H1 (cell line): ENCODE measurements around the gene AGRN. TPM values are rescaled to one million over a fixed set of nuclear protein-coding genes. Genes with fewer than 3 reads are reported as not detected.

Experiments used
- CTCF ChIA-PET: fragments of 300-600 bp; sonication (Branson Sonifier 250); formaldehyde crosslinking; loops from one replicate; lab custom pipeline; 2021; ENCODE audit not compliant: partially characterized antibody; lab: Charles Lee
- POLR2A ChIA-PET: fragments of 300-600 bp; sonication (Branson Sonifier 250); formaldehyde crosslinking; loops from one replicate; lab custom pipeline; 2021; ENCODE audit warnings: inconsistent platforms; ENCODE audit not compliant: partially characterized antibody; lab: Charles Lee
- DNase-seq, 2 experiments: peaks; one replicate each; pipeline versions ENCODE4 v3.0.0 to v3.0.0-alpha.2; 2010 to 2022; ENCODE audit warnings: low spot score in 2 of 2, low read depth in 1 of 2, mixed read lengths in 1 of 2
- FAIRE-seq: peaks from 2 replicates; lab custom pipeline; 2011; peaks lifted over from hg19 to GRCh38; lab: Jason Lieb, UNC
- H2AFZ ChIP-seq: 2 replicates; pipeline ENCODE4 v1.8.1; 2012; ENCODE audit warnings: low read length, inconsistent platforms
- H2AK5ac ChIP-seq: 2 replicates; pipeline ENCODE4 v1.6.1; 2013; ENCODE audit warnings: low read depth, low read length
- H2BK120ac ChIP-seq: replicated peaks from 2 replicates; pipeline ENCODE3; 2013; ENCODE audit warnings: low read depth, low read length, inconsistent platforms
- H2BK12ac ChIP-seq: 2 replicates; pipeline ENCODE4 v1.6.1; 2013; ENCODE audit warnings: low read depth, low read length
- H2BK15ac ChIP-seq: 2 replicates; pipeline ENCODE4 v1.6.1; 2013; ENCODE audit warnings: low read length
- H2BK20ac ChIP-seq: 2 replicates; pipeline ENCODE4 v1.6.1; 2013; ENCODE audit warnings: low read length
- H2BK5ac ChIP-seq: 2 replicates; pipeline ENCODE4 v1.6.1; 2013; ENCODE audit warnings: low read depth, low read length
- H3K14ac ChIP-seq: 2 replicates; pipeline ENCODE4 v1.6.1; 2013; ENCODE audit warnings: inconsistent platforms; ENCODE audit not compliant: insufficient read length
- H3K18ac ChIP-seq: 2 replicates; pipeline ENCODE4 v1.6.1; 2013; ENCODE audit warnings: low read length; ENCODE audit errors: extremely low read depth
- H3K23ac ChIP-seq: 2 replicates; pipeline ENCODE4 v1.6.1; 2013; ENCODE audit warnings: inconsistent platforms; ENCODE audit not compliant: insufficient read length
- H3K23me2 ChIP-seq: 2 replicates; pipeline ENCODE4 v1.6.1; 2013; ENCODE audit warnings: low read depth, low read length
- H3K27ac ChIP-seq: 2 replicates; pipeline ENCODE4 v1.6.1; 2011; ENCODE audit warnings: low read depth, low read length, inconsistent platforms
- H3K27me3 ChIP-seq, 4 experiments: replicated peaks in 1 of 4; 1 replicate in 1 of 4; 2 replicates in 3 of 4; pipeline versions ENCODE4 v1.6.1 to v1.8.1; 2011 to 2013; ENCODE audit warnings: low read length in 3 of 4, mild to moderate bottlenecking in 3 of 4, inconsistent platforms in 2 of 4, mixed read lengths in 2 of 4, moderate library complexity in 1 of 4; ENCODE audit not compliant: control insufficient read depth in 3 of 4, insufficient read depth in 3 of 4; ENCODE audit errors: extremely low read depth in 1 of 4
- H3K36me3 ChIP-seq, 4 experiments: 2 replicates each; pipeline versions ENCODE4 v1.6.1 to v1.8.1; 2011 to 2013; ENCODE audit warnings: mild to moderate bottlenecking in 4 of 4, low read length in 3 of 4, moderate library complexity in 2 of 4, control low read depth in 1 of 4, inconsistent platforms in 1 of 4; ENCODE audit not compliant: insufficient read depth in 4 of 4, control insufficient read depth in 2 of 4
- H3K4ac ChIP-seq: replicated peaks from 2 replicates; pipeline ENCODE3; 2013; ENCODE audit warnings: low read length, low read depth, mixed read lengths, inconsistent platforms; ENCODE audit not compliant: insufficient read length
- H3K4me1 ChIP-seq, 4 experiments: replicated peaks in 1 of 4; 1 replicate in 1 of 4; 2 replicates in 3 of 4; pipeline versions ENCODE4 v1.6.1 to v1.8.1; 2011 to 2013; ENCODE audit warnings: low read length in 3 of 4, inconsistent platforms in 2 of 4, mixed read lengths in 1 of 4; ENCODE audit not compliant: insufficient read depth in 4 of 4, control insufficient read depth in 3 of 4
- H3K4me2 ChIP-seq, 2 experiments: 2 replicates each; pipeline versions ENCODE4 v1.6.1 to v1.8.1; 2011 to 2013; ENCODE audit warnings: low read depth in 2 of 2, low read length in 2 of 2, control low read depth in 1 of 2, inconsistent platforms in 1 of 2, mild to moderate bottlenecking in 1 of 2; ENCODE audit not compliant: insufficient read depth in 1 of 2
- H3K4me3 ChIP-seq, 4 experiments: fragments of 200-600, 300-600 bp in 1 of 4; sonication (generic), shearing (Covaris generic), sonication (Bioruptor Twin) in 1 of 4; 2 replicates each; pipeline versions ENCODE4 v1.5.1 to v1.8.1; 2011 to 2016; ENCODE audit warnings: low read length in 4 of 4, low read depth in 3 of 4, control low read depth in 2 of 4, inconsistent platforms in 2 of 4, mild to moderate bottlenecking in 2 of 4, mixed read lengths in 1 of 4, moderate library complexity in 1 of 4; ENCODE audit not compliant: insufficient read depth in 2 of 4; ENCODE audit errors: extremely low read depth in 1 of 4
- H3K56ac ChIP-seq: replicated peaks from 2 replicates; pipeline ENCODE3; 2013; ENCODE audit warnings: low read depth, mild to moderate bottlenecking, mixed read lengths, low read length, inconsistent platforms; ENCODE audit not compliant: insufficient read length
- H3K79me1 ChIP-seq: 2 replicates; pipeline ENCODE4 v1.6.1; 2013; ENCODE audit warnings: low read depth, low read length, control low read depth
- H3K79me2 ChIP-seq, 2 experiments: 2 replicates each; pipeline versions ENCODE4 v1.6.1 to v1.8.1; 2012 to 2013; ENCODE audit warnings: low read length in 2 of 2, mild to moderate bottlenecking in 2 of 2, inconsistent platforms in 1 of 2; ENCODE audit not compliant: insufficient read depth in 2 of 2, control insufficient read depth in 1 of 2
- H3K9ac ChIP-seq, 4 experiments: replicated peaks in 1 of 4; 1 replicate in 1 of 4; 2 replicates in 3 of 4; pipeline versions ENCODE4 v1.6.1 to v1.8.1; 2011 to 2013; ENCODE audit warnings: low read depth in 3 of 4, low read length in 3 of 4, control low read depth in 2 of 4, mild to moderate bottlenecking in 2 of 4, moderate library complexity in 2 of 4, inconsistent platforms in 1 of 4; ENCODE audit errors: extremely low read depth in 1 of 4
- H3K9me3 ChIP-seq, 2 experiments: 2 replicates each; pipeline versions ENCODE4 v1.6.1 to v1.8.1; 2012 to 2013; ENCODE audit warnings: mild to moderate bottlenecking in 2 of 2, moderate library complexity in 2 of 2, control low read depth in 1 of 2, inconsistent platforms in 1 of 2, low read depth in 1 of 2, low read length in 1 of 2, mixed read lengths in 1 of 2; ENCODE audit not compliant: insufficient read depth in 2 of 2
- H4K20me1 ChIP-seq, 2 experiments: replicated peaks in 1 of 2; 2 replicates each; pipeline versions ENCODE3 to v1.8.1; 2011 to 2013; ENCODE audit warnings: inconsistent platforms in 2 of 2, low read length in 2 of 2, mild to moderate bottlenecking in 1 of 2; ENCODE audit not compliant: insufficient read depth in 2 of 2, control insufficient read depth in 1 of 2
- H4K5ac ChIP-seq: 2 replicates; pipeline ENCODE4 v1.6.1; 2013; ENCODE audit warnings: low read length, low read depth, mixed read lengths, inconsistent platforms; ENCODE audit not compliant: insufficient read length
- H4K8ac ChIP-seq: 2 replicates; pipeline ENCODE4 v1.8.0; 2013; ENCODE audit warnings: mild to moderate bottlenecking, moderate library complexity, low read length, inconsistent platforms; ENCODE audit not compliant: insufficient read depth; ENCODE audit errors: extremely low read depth
- H4K91ac ChIP-seq: replicated peaks from 2 replicates; pipeline ENCODE3; 2013; ENCODE audit warnings: low read length, mixed read lengths, inconsistent platforms; ENCODE audit not compliant: insufficient read length
- KDM5A ChIP-seq: fragments of 200-600 bp; IDR thresholded peaks from 2 replicates; pipeline ENCODE4 v1.7.1; 2012; ENCODE audit warnings: mild to moderate bottlenecking, low read length, inconsistent platforms, mixed read lengths
- RXRA ChIP-seq: IDR thresholded peaks from 2 replicates; pipeline ENCODE4 v1.6.1; 2011; ENCODE audit warnings: low read depth, mild to moderate bottlenecking, low read length, moderate library complexity; ENCODE audit not compliant: insufficient read depth
- SIRT6 ChIP-seq: IDR thresholded peaks from one replicate; pipeline ENCODE4 v1.7.1; 2012; ENCODE audit warnings: low read length, inconsistent platforms
- TAF1 ChIP-seq: IDR thresholded peaks from 2 replicates; pipeline ENCODE4 v1.6.1; 2011; ENCODE audit warnings: mild to moderate bottlenecking, low read depth, low read length
- WGBS, 2 experiments: shearing (Covaris generic) in 1 of 2; methylation state at CpG; one replicate each; pipeline versions ENCODE4 v1.1.6 to v1.1.7; 2013 to 2015; ENCODE audit warnings: low lambda C conversion rate in 2 of 2, mixed read lengths in 2 of 2, inconsistent platforms in 1 of 2, low coverage in 1 of 2, missing lambda C conversion rate in 1 of 2; ENCODE audit not compliant: insufficient replicate concordance in 2 of 2, insufficient coverage in 1 of 2, insufficient read length in 1 of 2; ENCODE audit errors: extremely low coverage in 1 of 2, missing lambda C conversion rate in 1 of 2; 5-methylcytosine and 5-hydroxymethylcytosine counted together
- polyA plus RNA-seq, 7 experiments: library from polyadenylated mRNA; depleted of rRNA in 3 of 7; stranded (reverse) in 5 of 7; unstranded in 2 of 7; fragments of >200 nt in 5 of 7; fragments of 200-250 nt in 2 of 7; gene quantifications; 1 replicate in 5 of 7; 2 replicates in 1 of 7; 4 replicates in 1 of 7; pipeline versions ENCODE4 v1.2.1 to v1.2.3, GENCODE V29; 2011 to 2013; ENCODE audit warnings: missing spikeins in 2 of 7, mixed read lengths in 2 of 7
- total RNA-seq: library from RNA; stranded (reverse); fragmentation: NEBNext Ultra II Directional; extraction: Animal tissue kit (Norgen Biotek cat#: 25700); gene quantifications from 2 replicates; pipeline ENCODE4 v1.2.1, GENCODE V29; 2021
- TF ChIP-seq, protein P1 (sequence below): IDR thresholded peaks from 2 replicates; pipeline ENCODE4 v1.6.1; 2012; ENCODE audit warnings: inconsistent platforms
- TF ChIP-seq, protein P2 (sequence below): IDR thresholded peaks from 2 replicates; pipeline ENCODE4 v1.6.1; 2011; ENCODE audit warnings: low read length, improper control_type of control experiment

Gene AGRN
- total and polyA plus RNA-seq, 2 of the 8 experiments (the other 6 are each of a cell fraction or from before 2014, with no cell fraction given) = 52.3 to 155 TPM

DNA sequence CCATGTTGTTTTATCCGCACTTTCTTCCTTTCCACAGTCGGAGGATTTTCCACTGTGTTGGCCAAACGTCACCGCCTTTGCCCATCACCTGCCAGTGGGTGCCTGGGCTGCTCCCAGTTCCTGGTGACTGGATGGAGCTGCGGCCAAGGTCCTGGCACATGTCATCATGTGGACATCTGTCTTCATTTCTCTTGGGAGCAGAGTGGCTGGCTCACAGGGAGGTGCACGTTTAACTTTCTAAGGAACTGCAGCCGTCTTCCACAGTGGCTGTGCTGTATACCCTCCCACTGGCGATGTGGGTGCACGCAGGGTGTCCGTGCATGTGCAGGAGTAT is 73.7 kb downstream of the AGRN start:
- FAIRE-seq (no peak), DNase-seq (no peak)
- CTCF ChIA-PET = interaction anchor here (0.6 to 1.0 kb wide), 3 partner anchors 110 to 217 kb away, joined by 3 to 4 read pairs (median 4); no protein-coding TSS in a partner anchor
- H4K8ac ChIP-seq = no peak overlapping the region
- H3K79me2 ChIP-seq = no peaks in the 10 kb centered on the region
- no peak overlapping the region for H3K9ac ChIP-seq
- 88% methylated on average over 10 of the region's 10 CpGs; no CpG with 5 or more reads in 1 of the 2 experiments for WGBS, 2 experiments
- no peaks in the 10 kb centered on the region for H3K23me2 ChIP-seq
- no peak overlapping the region for H3K4ac ChIP-seq
- POLR2A ChIA-PET = interaction anchor here (0.7 kb wide), 1 partner anchor 133 kb away, joined by 4 read pairs; no protein-coding TSS in a partner anchor
- no peak overlapping the region for H3K27ac ChIP-seq
- H2BK120ac ChIP-seq = no peak overlapping the region
- H2AFZ ChIP-seq = no peak overlapping the region
- H3K23ac ChIP-seq = no peak overlapping the region
- H2AK5ac ChIP-seq = no peak overlapping the region
- H2BK15ac ChIP-seq = no peak overlapping the region
- H3K56ac ChIP-seq = no peak overlapping the region
- H3K36me3 ChIP-seq = no peaks in the 10 kb centered on the region
- no peaks in the 10 kb centered on the region for H3K79me1 ChIP-seq
- H4K5ac ChIP-seq = no peak overlapping the region
- H3K18ac ChIP-seq = no peak overlapping the region
- no peaks in the 10 kb centered on the region for H3K4me1 ChIP-seq
- H2BK20ac ChIP-seq = no peak overlapping the region
- no peak overlapping the region for H3K14ac ChIP-seq
- TF ChIP-seq, protein P1, sequence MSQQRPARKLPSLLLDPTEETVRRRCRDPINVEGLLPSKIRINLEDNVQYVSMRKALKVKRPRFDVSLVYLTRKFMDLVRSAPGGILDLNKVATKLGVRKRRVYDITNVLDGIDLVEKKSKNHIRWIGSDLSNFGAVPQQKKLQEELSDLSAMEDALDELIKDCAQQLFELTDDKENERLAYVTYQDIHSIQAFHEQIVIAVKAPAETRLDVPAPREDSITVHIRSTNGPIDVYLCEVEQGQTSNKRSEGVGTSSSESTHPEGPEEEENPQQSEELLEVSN = 0 out of 2 replicates have a peak, but pooled peaks have one; percentile 10
- TF ChIP-seq, protein P2, sequence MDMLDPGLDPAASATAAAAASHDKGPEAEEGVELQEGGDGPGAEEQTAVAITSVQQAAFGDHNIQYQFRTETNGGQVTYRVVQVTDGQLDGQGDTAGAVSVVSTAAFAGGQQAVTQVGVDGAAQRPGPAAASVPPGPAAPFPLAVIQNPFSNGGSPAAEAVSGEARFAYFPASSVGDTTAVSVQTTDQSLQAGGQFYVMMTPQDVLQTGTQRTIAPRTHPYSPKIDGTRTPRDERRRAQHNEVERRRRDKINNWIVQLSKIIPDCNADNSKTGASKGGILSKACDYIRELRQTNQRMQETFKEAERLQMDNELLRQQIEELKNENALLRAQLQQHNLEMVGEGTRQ = no peak
- TF ChIP-seq KDM5A (no peak), TAF1 (no peak), RXRA (no peak), SIRT6 (no peak)
- no peaks in the 10 kb centered on the region for H4K20me1 ChIP-seq
- H4K91ac ChIP-seq = no peak overlapping the region
- H3K9me3 ChIP-seq = peaks cover 11 to 21% of the 10 kb centered on the region in 2 experiments
- no peak overlapping the region for H2BK12ac ChIP-seq
- no peak overlapping the region for H2BK5ac ChIP-seq
- no peak overlapping the region for H3K4me3 ChIP-seq
- peaks cover 0 to 2% (median 0%) of the 10 kb centered on the region in 4 experiments; a peak in 1 of 7 replicates for H3K27me3 ChIP-seq
- H3K4me2 ChIP-seq = no peak overlapping the region
